ENCODE results near the gene B4GALNT2. TPM values are rescaled to one million over a fixed set of nuclear protein-coding genes. Genes with fewer than 3 reads are reported as not detected.
A peak's percentile ranks its signal among the peaks of the same experiment; 100 is the strongest.

B4GALNT2 gene
- total RNA-seq, 1 donor from 2014 or later: 0.23 TPM

- H3K27ac ChIP-seq: peak within 1 kb of the TSS; percentile 84
- DNase-seq (no peak), ATAC-seq (peak; percentile 74)
- H3K9me3 ChIP-seq: no peaks in the 10 kb centered on the region
- intact Hi-C loops (cut with DNase I): no loop called here
- peak within 1 kb of the TSS; percentile 58 for H3K4me3 ChIP-seq
- no peak for TF ChIP-seq CTCF (IDR thresholded peaks at IDR 0.05)
- H3K4me1 ChIP-seq: peaks cover 27% of the 10 kb centered on the region
- no peaks in the 10 kb centered on the region for H3K36me3 ChIP-seq
- peaks cover 5% of the 10 kb centered on the region for H3K27me3 ChIP-seq
Measured at GRCh38 chr17:49210158-49211029, 77.8 kb downstream of the B4GALNT2 start, which contains the start of the genes ABI3 and GNGT2. Gene ABI3 (plus strand): TSS chr17:49210707. CDS start chr17:49210725, 18 bp downstream. Gene GNGT2 (minus strand): TSS chr17:49210574. CDS start chr17:49207422, 3,152 bp downstream.

- H3K4me1 ChIP-seq: peaks cover 55% of the 10 kb centered on the region
- H3K27ac ChIP-seq: peak overlapping the region; percentile 42
- no peak for ATAC-seq
- peak overlapping the region; percentile 58 for H3K4me3 ChIP-seq
- no peak for TF ChIP-seq CTCF (IDR thresholded peaks at IDR 0.05)
- H3K36me3 ChIP-seq: no peaks in the 10 kb centered on the region
- H3K9me3 ChIP-seq: no peaks in the 10 kb centered on the region
- peaks cover 5% of the 10 kb centered on the region for H3K27me3 ChIP-seq
- no peak for DNase-seq
- intact Hi-C loops (cut with DNase I): no loop called here
Measured at GRCh38 chr17:49213399-49213798, 80.8 kb downstream of the B4GALNT2 start.

- Histone ChIP-seq H3K27ac (peak overlapping the region; percentile 42), H3K4me1 (peaks cover 58% of the 10 kb centered on the region), H3K9me3 (no peaks in the 10 kb centered on the region), H3K27me3 (peaks cover 5% of the 10 kb centered on the region), H3K36me3 (no peaks in the 10 kb centered on the region), H3K4me3 (peak overlapping the region; percentile 58)
- intact Hi-C loops (cut with DNase I): no loop called here
- DNase-seq: no peak
- no peak for TF ChIP-seq CTCF (IDR thresholded peaks at IDR 0.05)
- no peak for ATAC-seq
Measured at GRCh38 chr17:49213847-49214246, 81.3 kb downstream of the B4GALNT2 start.

- H3K27me3 ChIP-seq: no peaks in the 10 kb centered on the region
- ATAC-seq (no peak), DNase-seq (peak; percentile 70)
- peaks cover 57% of the 10 kb centered on the region for H3K4me1 ChIP-seq
- no peak for TF ChIP-seq CTCF (IDR thresholded peaks at IDR 0.05)
- no peaks in the 10 kb centered on the region for H3K9me3 ChIP-seq
- peak overlapping the region; percentile 10 for H3K4me3 ChIP-seq
- no peaks in the 10 kb centered on the region for H3K36me3 ChIP-seq
- peak overlapping the region; percentile 42 for H3K27ac ChIP-seq
- intact Hi-C loops (cut with DNase I): no loop called here
Measured at GRCh38 chr17:49214676-49215360, 82.2 kb downstream of the B4GALNT2 start.

GRCh38 chr17:49216482-49216881 lies 83.9 kb downstream of the B4GALNT2 start:
- no peaks in the 10 kb centered on the region for H3K9me3 ChIP-seq
- no peaks in the 10 kb centered on the region for H3K27me3 ChIP-seq
- no peaks in the 10 kb centered on the region for H3K36me3 ChIP-seq
- TF ChIP-seq CTCF (IDR thresholded peaks at IDR 0.05): no peak
- H3K27ac ChIP-seq: peak overlapping the region; percentile 63
- no peak overlapping the region for H3K4me3 ChIP-seq
- H3K4me1 ChIP-seq: peaks cover 54% of the 10 kb centered on the region
- intact Hi-C loops (cut with DNase I): no loop called here
- peak; percentile 69 for DNase-seq
- no peak for ATAC-seq

All from upper lobe of right lung (tissue), 1 donor.